Esophagus squamous epithelium (tissue), 5 donors: Measurements from ENCODE around the gene PTPRD. TPM values are rescaled to one million over a fixed set of nuclear protein-coding genes. Genes with fewer than 3 reads are reported as not detected.

Experiments
- DNase-seq: peaks from one replicate; lab custom pipeline; 2025; lab: John Stamatoyannopoulos, UW
- H3K27ac ChIP-seq, 4 donors: fragments of 200-600 bp; sonication (generic); one replicate each; pipeline ENCODE4 v1.5.1; 2016 to 2019; ENCODE audit warnings: mild to moderate bottlenecking in 1 of 4
- H3K27me3 ChIP-seq, 4 donors: fragments of 200-600 bp; sonication (generic); 1 replicate in 3 of 4; 2 replicates in 1 of 4; pipeline versions ENCODE4 v1.5.1 to v1.6.0; 2017 to 2021; ENCODE audit warnings: antibody characterized with exemption in 1 of 4
- H3K36me3 ChIP-seq, 3 donors: fragments of 200-600 bp; sonication (generic); one replicate each; pipeline ENCODE4 v1.5.1; 2016 to 2019
- H3K4me1 ChIP-seq, 3 donors: fragments of 200-600 bp; sonication (generic); one replicate each; pipeline ENCODE4 v1.5.1; 2017 to 2019
- H3K4me3 ChIP-seq, 4 donors: fragments of 200-600 bp; sonication (generic); 1 replicate in 3 of 4; 2 replicates in 1 of 4; pipeline ENCODE4 v1.5.1; 2016 to 2019; ENCODE audit warnings: mild to moderate bottlenecking in 2 of 4, moderate library complexity in 1 of 4
- H3K9me3 ChIP-seq, 3 donors: fragments of 200-600 bp; sonication (generic); one replicate each; pipeline ENCODE4 v1.5.1; 2016 to 2019
- POLR2A ChIP-seq, 4 donors: fragments of 450-650 bp; IDR thresholded peaks; one replicate each; pipeline ENCODE4 v1.6.1; 2017; ENCODE audit warnings: antibody characterized with exemption in 4 of 4, mild to moderate bottlenecking in 4 of 4, moderate library complexity in 3 of 4
- WGBS, 2 donors: methylation state at CpG; one replicate each; pipeline ENCODE4 v1.1.5; 2018; 5-methylcytosine and 5-hydroxymethylcytosine counted together
- intact Hi-C: fragments of 100-400 bp; cut with DNase I; formaldehyde crosslinking; loops from one replicate; pipeline ENCODE4 v1.15.0; 2022
- total RNA-seq, 4 donors: library from RNA; depleted of rRNA; stranded (reverse); fragments of >200 nt; gene quantifications; one replicate each; pipeline ENCODE4 v1.1.0, GENCODE V29; 2016
- TF ChIP-seq, protein P1 (sequence below), 6 experiments: fragments of 450-650 bp in 4 of 6; fragments of 200-600 bp in 2 of 6; sonication (generic) in 2 of 6; IDR thresholded peaks; one replicate each; pipeline ENCODE4 v1.5.1; 2016 to 2019; ENCODE audit warnings: antibody characterized with exemption in 6 of 6, mild to moderate bottlenecking in 4 of 6, moderate library complexity in 4 of 6
- donor health status: DM: yes; HTN: yes; CAD: no.

PTPRD gene
- total RNA-seq, 4 donors from 2014 or later, result 0.23 to 16.3 (median 6.6) TPM

DNA sequence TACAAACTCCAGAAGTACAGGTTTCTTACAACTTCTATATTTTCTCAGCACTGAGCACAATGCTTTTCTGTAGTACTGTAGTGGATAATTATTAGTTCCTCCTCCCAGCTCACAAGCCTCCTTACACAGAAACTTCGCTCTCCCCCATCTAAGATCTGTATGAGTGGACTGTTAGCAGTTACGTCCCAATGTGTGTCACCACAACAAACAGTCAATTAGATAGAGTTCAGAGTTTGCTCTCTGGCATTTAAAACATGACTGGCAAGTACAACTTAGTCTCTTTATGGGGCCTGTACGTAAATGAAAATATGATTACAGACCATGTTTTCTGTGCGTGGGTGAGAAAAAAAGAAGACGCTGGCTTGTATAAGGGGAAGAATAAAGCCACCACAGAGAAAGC is 2181.9 kb downstream of the PTPRD start:
- H3K27ac ChIP-seq, result no peak overlapping the region
- no peak overlapping the region for H3K4me3 ChIP-seq
- H3K9me3 ChIP-seq, result no peaks in the 10 kb centered on the region
- no peaks in the 10 kb centered on the region for H3K36me3 ChIP-seq
- no peaks in the 10 kb centered on the region for H3K4me1 ChIP-seq
- TF ChIP-seq, protein P1, sequence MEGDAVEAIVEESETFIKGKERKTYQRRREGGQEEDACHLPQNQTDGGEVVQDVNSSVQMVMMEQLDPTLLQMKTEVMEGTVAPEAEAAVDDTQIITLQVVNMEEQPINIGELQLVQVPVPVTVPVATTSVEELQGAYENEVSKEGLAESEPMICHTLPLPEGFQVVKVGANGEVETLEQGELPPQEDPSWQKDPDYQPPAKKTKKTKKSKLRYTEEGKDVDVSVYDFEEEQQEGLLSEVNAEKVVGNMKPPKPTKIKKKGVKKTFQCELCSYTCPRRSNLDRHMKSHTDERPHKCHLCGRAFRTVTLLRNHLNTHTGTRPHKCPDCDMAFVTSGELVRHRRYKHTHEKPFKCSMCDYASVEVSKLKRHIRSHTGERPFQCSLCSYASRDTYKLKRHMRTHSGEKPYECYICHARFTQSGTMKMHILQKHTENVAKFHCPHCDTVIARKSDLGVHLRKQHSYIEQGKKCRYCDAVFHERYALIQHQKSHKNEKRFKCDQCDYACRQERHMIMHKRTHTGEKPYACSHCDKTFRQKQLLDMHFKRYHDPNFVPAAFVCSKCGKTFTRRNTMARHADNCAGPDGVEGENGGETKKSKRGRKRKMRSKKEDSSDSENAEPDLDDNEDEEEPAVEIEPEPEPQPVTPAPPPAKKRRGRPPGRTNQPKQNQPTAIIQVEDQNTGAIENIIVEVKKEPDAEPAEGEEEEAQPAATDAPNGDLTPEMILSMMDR (IDR thresholded peaks at IDR 0.05), result no peak
- TF ChIP-seq POLR2A (IDR thresholded peaks at IDR 0.05), result no peak
- intact Hi-C loops, result no loop called here
- H3K27me3 ChIP-seq, result no peaks in the 10 kb centered on the region
- WGBS, 2 donors, result 72 to 85% methylated on average over 5 of the region's 5 CpGs
- no peak for DNase-seq

- 53 to 92% methylated on average over 1 of the region's 1 CpG for WGBS, 2 donors
- no peak for DNase-seq
- Histone ChIP-seq H3K4me1 (no peaks in the 10 kb centered on the region), H3K27me3 (no peaks in the 10 kb centered on the region), H3K27ac (no peak overlapping the region), H3K4me3 (no peak overlapping the region), H3K36me3 (no peaks in the 10 kb centered on the region), H3K9me3 (no peaks in the 10 kb centered on the region)
- intact Hi-C loops, result no loop called here
- TF ChIP-seq POLR2A (IDR thresholded peaks at IDR 0.05), result no peak
- TF ChIP-seq, protein P1 (IDR thresholded peaks at IDR 0.05), result no peak
Observed at GRCh38 chr9:8429768-8430167, 2183.0 kb downstream of the PTPRD start.

GRCh38 chr9:8429157-8429556 is 2183.6 kb downstream of the PTPRD start:
- no peak overlapping the region for H3K4me3 ChIP-seq
- no peaks in the 10 kb centered on the region for H3K9me3 ChIP-seq
- H3K36me3 ChIP-seq, result no peaks in the 10 kb centered on the region
- DNase-seq, result no peak
- H3K27ac ChIP-seq, result no peak overlapping the region
- 67 to 72% methylated on average over 1 of the region's 1 CpG for WGBS, 2 donors
- H3K4me1 ChIP-seq, result no peaks in the 10 kb centered on the region
- intact Hi-C loops, result no loop called here
- H3K27me3 ChIP-seq, result no peaks in the 10 kb centered on the region
- no peak for TF ChIP-seq POLR2A (IDR thresholded peaks at IDR 0.05)
- TF ChIP-seq, protein P1 (IDR thresholded peaks at IDR 0.05), result no peak

DNA sequence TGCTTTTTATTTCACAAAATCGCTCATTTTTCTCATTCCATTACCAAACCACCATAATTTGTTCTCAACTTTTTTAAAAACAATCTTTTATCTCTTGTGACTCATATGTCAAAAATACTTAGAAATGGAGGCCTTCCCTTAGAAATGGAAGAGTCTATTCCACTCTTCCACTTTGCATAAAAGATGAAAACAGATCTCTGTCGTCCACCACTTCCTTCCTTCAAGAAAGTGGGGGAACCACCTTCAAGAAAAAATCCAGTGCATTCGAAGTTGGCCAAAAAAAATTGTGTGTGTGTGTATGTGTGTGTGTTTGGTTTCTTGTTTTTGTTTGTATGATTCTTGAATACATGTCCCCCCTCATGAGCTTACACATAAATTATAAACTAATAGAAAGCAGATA is 2184.4 kb downstream of the PTPRD start:
- no peaks in the 10 kb centered on the region for H3K36me3 ChIP-seq
- no peak overlapping the region for H3K4me3 ChIP-seq
- H3K27me3 ChIP-seq, result no peaks in the 10 kb centered on the region
- H3K27ac ChIP-seq, result no peak overlapping the region
- no peaks in the 10 kb centered on the region for H3K4me1 ChIP-seq
- DNase-seq, result no peak
- no peak for TF ChIP-seq POLR2A (IDR thresholded peaks at IDR 0.05)
- TF ChIP-seq, protein P1 (IDR thresholded peaks at IDR 0.05), result no peak
- intact Hi-C loops, result no loop called here
- 52 to 67% methylated on average over 3 of the region's 3 CpGs for WGBS, 2 donors
- no peaks in the 10 kb centered on the region for H3K9me3 ChIP-seq

DNA sequence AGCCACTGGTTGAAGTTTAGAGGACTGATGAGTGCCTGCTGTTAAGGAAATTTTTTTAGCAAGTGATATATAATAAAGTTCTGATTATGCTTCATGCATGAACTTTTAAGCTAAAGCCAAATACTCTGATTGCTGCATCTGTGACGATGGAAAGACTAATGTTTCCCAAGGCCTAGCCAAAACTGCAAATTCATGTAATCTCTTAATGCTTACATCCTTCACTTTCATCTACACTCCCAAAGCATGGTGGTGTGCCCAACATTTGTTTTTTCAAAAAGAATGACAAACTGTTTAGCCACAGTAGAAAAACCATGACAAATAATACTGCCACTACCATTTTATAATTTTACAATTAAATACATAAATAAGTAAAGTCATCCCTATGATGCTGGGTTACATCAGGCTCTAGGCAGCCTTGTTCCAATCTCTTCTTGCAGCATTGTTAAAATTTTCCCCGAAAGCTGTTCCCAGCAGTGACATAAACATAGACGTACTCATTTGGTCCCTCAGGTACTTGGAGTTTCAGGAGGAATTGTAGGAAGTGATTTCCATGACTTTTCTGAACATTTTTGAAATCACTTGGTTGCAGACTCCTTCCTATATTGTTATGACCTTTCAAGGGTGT is 2187.9 kb downstream of the PTPRD start:
- TF ChIP-seq, protein P1 (IDR thresholded peaks at IDR 0.05), result no peak
- no peak for TF ChIP-seq POLR2A (IDR thresholded peaks at IDR 0.05)
- Histone ChIP-seq H3K9me3 (no peaks in the 10 kb centered on the region), H3K36me3 (no peaks in the 10 kb centered on the region), H3K4me3 (no peak overlapping the region), H3K27me3 (no peaks in the 10 kb centered on the region), H3K4me1 (no peaks in the 10 kb centered on the region), H3K27ac (no peak overlapping the region)
- intact Hi-C loops, result no loop called here
- DNase-seq, result no peak
- 77% methylated on average over 3 of the region's 3 CpGs for WGBS, 2 donors
